ENCODE measurements around the gene SULT1A3.
"Not testable (repeated sequence)": the region's sequence is repeated elsewhere in the genome, so short reads cannot be mapped to it uniquely, and the experiment has no call there.

The SULT1A3 gene

DNA sequence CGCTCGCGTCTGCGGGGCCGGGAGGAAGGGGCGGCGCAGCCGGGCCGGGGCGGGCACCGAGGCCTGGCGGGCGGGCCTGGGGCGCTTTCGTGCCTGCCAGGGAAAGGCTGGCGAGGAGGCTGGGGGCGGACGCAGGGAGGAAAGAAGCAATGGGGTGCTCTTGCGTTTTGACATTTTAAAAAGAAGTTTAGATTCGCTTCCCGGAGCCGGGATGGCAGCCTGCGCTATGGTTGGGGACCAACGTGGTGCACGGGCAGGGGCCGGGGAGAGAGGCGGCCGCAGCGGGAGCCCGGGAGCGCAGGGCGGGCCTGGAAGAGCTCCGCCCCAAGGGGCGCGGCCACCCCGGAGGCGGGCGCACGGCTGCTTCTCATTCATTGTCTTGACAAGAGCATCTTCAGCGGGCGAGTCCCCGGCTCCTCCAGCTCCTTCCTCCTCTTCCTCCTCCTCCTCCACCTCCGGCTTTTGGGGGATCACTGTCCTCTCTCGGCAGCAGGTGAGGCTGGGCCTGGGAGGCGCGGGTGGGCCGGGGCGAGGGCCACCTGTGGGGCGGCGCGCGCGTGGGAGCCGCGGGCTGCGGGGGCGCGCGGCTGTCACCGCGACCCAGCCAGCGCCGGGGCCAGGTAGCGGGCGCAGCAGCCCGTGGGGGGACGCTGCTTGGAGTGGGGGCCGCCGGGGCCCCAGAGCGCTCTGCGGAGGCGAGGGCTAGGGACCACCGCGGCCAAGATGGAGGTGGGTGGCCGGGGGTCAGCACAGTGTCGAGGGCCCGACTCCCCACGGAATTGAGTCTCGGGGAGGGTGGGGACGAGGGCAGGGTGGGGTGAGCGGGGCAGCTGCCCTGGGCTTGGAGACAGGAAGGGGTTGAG is 15.6 kb upstream of the SULT1A3 start, which contains the start of gene CORO1A:
TSS of gene CORO1A (plus strand) at position 370 of the 863 bp plus-strand sequence. CDS start 1,608 bp downstream, outside the sequence.
- intact Hi-C loops (cut with micrococcal nuclease): no loop called here
- peaks cover 48% of the 10 kb centered on the region for H3K36me3 Mint-ChIP-seq (ENCODE audit: low read depth)

DNA sequence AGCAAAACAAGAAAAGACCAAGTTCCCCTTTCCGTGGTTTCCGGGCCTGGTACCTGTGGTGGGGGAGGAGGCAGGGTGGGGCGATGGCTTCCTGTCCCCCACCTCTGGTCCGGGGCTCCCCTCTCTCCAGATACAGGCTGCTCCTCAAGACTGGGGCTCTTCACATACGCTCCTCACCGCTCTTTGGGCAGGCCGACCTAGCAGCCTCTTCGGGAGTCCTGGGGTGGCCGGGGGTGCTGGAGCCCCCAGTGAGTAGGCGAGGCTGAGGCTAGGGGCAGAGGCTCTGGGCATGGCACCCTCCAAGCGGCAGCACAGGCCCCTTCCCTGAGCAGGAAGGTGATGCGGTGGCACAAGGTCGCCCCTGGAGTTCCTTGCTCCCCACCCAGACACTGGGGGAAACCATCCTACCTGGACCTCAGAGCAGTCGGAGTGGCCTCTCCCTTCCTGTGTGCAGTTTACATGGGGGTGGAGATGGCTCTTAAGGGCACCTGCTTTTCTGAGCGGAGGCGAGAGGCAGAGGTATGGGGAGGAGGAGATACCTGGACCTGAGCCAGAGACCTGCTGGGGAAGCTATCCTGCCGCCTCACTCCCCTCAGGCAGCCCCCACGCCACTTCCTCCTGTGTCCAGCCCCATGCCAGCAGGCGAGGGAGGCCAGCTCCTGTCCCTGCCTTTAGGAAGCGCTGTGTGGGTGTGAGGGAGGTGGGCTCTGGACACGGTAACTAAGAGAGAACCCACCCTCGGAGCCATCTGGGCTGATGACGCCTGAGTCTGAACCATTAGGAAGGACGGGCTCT is 14.8 kb upstream of the SULT1A3 start:
- intact Hi-C loops (cut with micrococcal nuclease): no loop called here
- Mint-ChIP-seq H3K27ac (peak overlapping the region; percentile 97), H3K36me3 (ENCODE audit: low read depth) (peaks cover 48% of the 10 kb centered on the region), H3K4me3 (peak overlapping the region; percentile 93), H3K9me3 (no peaks in the 10 kb centered on the region), H3K27me3 (peaks cover 3% of the 10 kb centered on the region), H3K4me1 (ENCODE audit: low read depth) (peaks cover 44% of the 10 kb centered on the region)

More for the DNA sequence above, 15.6 kb upstream of the SULT1A3 start, which contains the start of gene CORO1A:
- peaks cover 3% of the 10 kb centered on the region for H3K27me3 Mint-ChIP-seq
- no peaks in the 10 kb centered on the region for H3K9me3 Mint-ChIP-seq
- peak within 1 kb of the TSS; percentile 93 for H3K4me3 Mint-ChIP-seq
- H3K4me1 Mint-ChIP-seq (ENCODE audit: low read depth): peaks cover 44% of the 10 kb centered on the region
- H3K27ac Mint-ChIP-seq: peak within 1 kb of the TSS; percentile 97

DNA sequence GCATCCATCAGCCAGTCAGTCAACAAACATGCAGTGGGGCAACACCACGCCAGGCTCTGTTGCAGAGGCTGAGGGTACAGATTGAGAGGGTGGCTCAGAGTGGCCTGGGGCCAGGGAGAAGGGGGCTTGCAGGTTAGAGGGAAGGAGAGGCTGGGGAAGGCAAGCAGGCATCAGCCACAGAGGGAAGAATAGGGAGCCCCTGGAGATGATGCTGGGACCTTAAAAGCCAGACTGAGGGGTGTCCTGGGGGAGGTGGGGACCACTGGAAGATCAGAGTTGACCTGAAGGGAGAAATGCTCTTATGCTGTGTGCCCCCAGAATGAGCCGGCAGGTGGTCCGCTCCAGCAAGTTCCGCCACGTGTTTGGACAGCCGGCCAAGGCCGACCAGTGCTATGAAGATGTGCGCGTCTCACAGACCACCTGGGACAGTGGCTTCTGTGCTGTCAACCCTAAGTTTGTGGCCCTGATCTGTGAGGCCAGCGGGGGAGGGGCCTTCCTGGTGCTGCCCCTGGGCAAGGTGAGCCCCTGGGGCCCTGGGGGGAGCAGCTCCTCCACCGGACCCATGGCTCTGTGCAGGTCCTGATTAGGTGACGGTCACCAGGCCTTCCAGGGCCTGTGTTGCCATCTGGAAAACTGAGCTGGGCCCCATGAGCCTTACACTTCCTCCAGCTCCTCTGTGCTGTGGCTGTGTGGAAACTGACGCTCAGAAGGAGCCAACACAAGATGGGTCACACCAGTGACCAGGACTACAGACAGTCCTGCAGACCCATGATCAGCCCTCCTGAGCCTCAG is 14.0 kb upstream of the SULT1A3 start:
- intact Hi-C loops (cut with micrococcal nuclease): no loop called here
- Mint-ChIP-seq H3K9me3 (no peaks in the 10 kb centered on the region), H3K27me3 (peaks cover 3% of the 10 kb centered on the region), H3K36me3 (ENCODE audit: low read depth) (peaks cover 48% of the 10 kb centered on the region), H3K27ac (peak overlapping the region; percentile 97), H3K4me1 (ENCODE audit: low read depth) (peaks cover 44% of the 10 kb centered on the region), H3K4me3 (peak overlapping the region; percentile 93)

DNA sequence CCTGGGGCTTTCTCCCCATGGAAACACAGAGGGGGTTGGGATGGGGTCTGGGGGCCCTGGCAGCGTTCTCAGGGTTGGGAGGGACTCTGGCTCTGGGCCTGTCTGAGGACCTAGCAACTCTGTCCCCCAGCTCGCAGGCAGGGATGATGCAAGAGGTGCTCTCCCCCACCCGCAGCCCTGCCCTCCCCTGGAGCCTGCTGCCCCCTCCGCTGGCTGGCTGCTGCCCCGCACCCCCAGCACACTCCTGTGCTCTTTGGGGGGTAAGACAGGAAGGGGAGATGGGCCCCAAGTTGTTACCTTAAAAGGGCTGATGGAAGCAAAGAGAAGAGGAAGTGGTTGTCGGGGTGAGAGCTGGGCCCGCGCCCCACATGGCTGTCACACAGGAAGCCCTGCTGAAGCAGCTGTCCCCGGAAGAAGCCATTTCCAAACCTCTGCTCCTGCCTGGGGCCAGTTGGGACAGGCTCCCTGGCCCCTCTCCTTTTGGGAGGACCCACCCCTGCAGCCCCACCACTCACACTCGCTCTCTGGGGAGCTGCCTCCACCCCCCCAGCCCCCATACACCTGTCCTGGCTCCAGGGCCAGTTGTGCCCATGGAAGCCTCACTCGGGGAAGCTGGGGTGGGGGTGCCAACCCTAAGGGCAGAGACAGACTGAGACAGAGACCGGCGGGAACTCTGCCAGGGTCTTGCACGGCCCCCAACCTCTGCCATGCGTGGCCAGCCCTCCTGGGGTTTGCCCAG is 13.2 kb upstream of the SULT1A3 start:
- Mint-ChIP-seq H3K27ac (peak overlapping the region; percentile 97), H3K36me3 (ENCODE audit: low read depth) (peaks cover 48% of the 10 kb centered on the region), H3K4me1 (ENCODE audit: low read depth) (peaks cover 44% of the 10 kb centered on the region), H3K4me3 (peak overlapping the region; percentile 93), H3K27me3 (peaks cover 3% of the 10 kb centered on the region), H3K9me3 (no peaks in the 10 kb centered on the region)
- intact Hi-C loops (cut with micrococcal nuclease): no loop called here

DNA sequence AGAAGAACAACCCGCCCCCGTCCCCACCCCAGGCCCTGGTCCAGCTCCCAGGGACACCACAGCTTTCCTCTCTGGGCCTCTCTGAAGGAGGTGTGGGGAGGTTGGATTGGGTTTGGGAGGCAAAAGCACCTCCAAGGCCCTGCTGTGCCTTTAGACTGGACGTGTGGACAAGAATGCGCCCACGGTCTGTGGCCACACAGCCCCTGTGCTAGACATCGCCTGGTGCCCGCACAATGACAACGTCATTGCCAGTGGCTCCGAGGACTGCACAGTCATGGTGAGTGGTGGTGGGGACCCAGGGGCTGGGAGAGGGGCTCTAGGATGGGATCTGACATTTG is 12.6 kb upstream of the SULT1A3 start:
- Mint-ChIP-seq H3K4me3 (peak overlapping the region; percentile 93), H3K27me3 (peaks cover 3% of the 10 kb centered on the region), H3K9me3 (no peaks in the 10 kb centered on the region), H3K4me1 (ENCODE audit: low read depth) (peaks cover 44% of the 10 kb centered on the region), H3K27ac (peak overlapping the region; percentile 97), H3K36me3 (ENCODE audit: low read depth) (peaks cover 48% of the 10 kb centered on the region)
- intact Hi-C loops (cut with micrococcal nuclease): no loop called here

DNA sequence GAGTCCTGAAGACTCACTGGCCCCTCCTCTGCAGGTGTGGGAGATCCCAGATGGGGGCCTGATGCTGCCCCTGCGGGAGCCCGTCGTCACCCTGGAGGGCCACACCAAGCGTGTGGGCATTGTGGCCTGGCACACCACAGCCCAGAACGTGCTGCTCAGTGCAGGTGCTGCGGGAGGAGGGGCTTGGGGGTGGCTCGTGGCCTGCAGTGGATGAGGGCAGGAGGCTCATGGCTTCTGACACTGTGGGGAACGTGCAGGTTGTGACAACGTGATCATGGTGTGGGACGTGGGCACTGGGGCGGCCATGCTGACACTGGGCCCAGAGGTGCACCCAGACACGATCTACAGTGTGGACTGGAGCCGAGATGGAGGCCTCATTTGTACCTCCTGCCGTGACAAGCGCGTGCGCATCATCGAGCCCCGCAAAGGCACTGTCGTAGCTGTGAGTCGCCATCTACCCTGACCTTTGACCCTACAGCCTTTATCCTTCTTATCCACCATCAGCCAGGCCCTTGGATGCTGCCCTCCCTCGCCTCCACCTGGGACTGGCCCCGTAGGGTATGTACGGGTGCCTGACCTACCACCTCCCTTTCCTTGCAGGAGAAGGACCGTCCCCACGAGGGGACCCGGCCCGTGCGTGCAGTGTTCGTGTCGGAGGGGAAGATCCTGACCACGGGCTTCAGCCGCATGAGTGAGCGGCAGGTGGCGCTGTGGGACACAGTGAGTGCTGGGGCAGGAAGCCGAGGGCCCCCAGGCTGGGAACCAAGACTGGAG is 12.1 kb upstream of the SULT1A3 start:
- intact Hi-C loops (cut with micrococcal nuclease): no loop called here
- peaks cover 48% of the 10 kb centered on the region for H3K36me3 Mint-ChIP-seq (ENCODE audit: low read depth)
- H3K27me3 Mint-ChIP-seq: peaks cover 2% of the 10 kb centered on the region
- peaks cover 44% of the 10 kb centered on the region for H3K4me1 Mint-ChIP-seq (ENCODE audit: low read depth)
- no peaks in the 10 kb centered on the region for H3K9me3 Mint-ChIP-seq
- H3K27ac Mint-ChIP-seq: peak overlapping the region; percentile 97
- peak overlapping the region; percentile 61 for H3K4me3 Mint-ChIP-seq

DNA sequence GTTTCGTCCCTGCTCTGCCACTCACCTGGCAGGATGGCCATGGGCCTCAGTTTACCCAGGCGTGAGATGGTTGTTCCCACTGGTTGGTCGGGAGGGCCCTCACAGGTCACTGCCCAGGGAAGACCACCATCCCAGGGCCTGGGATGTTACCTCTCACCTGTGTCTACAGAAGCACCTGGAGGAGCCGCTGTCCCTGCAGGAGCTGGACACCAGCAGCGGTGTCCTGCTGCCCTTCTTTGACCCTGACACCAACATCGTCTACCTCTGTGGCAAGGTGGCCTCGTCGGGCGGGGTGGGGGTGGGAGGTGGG is 11.5 kb upstream of the SULT1A3 start:
- Mint-ChIP-seq H3K36me3 (ENCODE audit: low read depth) (peaks cover 48% of the 10 kb centered on the region), H3K27ac (peak overlapping the region; percentile 97), H3K27me3 (no peaks in the 10 kb centered on the region), H3K4me3 (no peak overlapping the region), H3K9me3 (no peaks in the 10 kb centered on the region), H3K4me1 (ENCODE audit: low read depth) (peaks cover 42% of the 10 kb centered on the region)
- intact Hi-C loops (cut with micrococcal nuclease): no loop called here

DNA sequence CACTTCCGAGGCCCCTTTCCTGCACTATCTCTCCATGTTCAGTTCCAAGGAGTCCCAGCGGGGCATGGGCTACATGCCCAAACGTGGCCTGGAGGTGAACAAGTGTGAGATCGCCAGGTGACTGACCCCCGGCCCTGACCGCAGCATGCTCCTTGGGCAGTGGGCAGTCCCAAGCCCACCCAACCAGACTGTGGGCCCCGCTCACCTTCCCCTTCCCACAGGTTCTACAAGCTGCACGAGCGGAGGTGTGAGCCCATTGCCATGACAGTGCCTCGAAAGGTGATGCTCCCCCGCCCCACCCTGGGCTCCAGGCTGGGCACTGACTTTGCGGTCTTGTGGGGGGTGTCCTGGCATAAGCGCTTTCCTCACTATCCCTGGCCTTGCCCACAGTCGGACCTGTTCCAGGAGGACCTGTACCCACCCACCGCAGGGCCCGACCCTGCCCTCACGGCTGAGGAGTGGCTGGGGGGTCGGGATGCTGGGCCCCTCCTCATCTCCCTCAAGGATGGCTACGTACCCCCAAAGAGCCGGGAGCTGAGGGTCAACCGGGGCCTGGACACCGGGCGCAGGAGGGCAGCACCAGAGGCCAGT is 11.0 kb upstream of the SULT1A3 start:
- no peak overlapping the region for H3K27ac Mint-ChIP-seq
- no peak overlapping the region for H3K4me3 Mint-ChIP-seq

DNA sequence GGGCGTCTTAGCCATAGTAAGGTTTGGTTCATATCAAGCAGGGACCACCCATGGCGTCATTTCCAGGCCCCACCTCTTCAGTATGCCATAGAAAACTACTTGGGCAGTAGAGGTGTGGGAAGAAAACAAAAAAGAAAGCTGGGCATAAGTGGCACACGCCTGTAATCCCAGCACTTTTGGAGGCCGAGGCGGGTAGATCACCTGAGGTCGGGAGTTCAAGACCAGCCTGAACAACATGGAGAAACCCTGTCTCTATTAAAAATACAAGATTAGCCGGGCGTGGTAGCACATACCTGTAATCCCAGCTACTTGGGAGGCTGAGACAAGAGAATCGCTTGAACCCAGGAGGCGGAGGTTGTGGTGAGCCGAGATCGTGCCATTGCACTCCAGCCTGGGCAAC is 7.9 kb upstream of the SULT1A3 start:
- H3K27ac Mint-ChIP-seq; intact Hi-C loops (cut with micrococcal nuclease); H3K27me3 Mint-ChIP-seq; H3K4me3 Mint-ChIP-seq; H3K9me3 Mint-ChIP-seq: not testable (repeated sequence)
- Mint-ChIP-seq H3K36me3 (ENCODE audit: low read depth) (peaks cover 24% of the 10 kb centered on the region), H3K4me1 (ENCODE audit: low read depth) (peaks cover 15% of the 10 kb centered on the region)

More for the DNA sequence above, 11.0 kb upstream of the SULT1A3 start:
- intact Hi-C loops (cut with micrococcal nuclease): no loop called here
- Mint-ChIP-seq H3K27me3 (no peaks in the 10 kb centered on the region), H3K9me3 (no peaks in the 10 kb centered on the region), H3K4me1 (ENCODE audit: low read depth) (peaks cover 37% of the 10 kb centered on the region), H3K36me3 (ENCODE audit: low read depth) (peaks cover 48% of the 10 kb centered on the region)

DNA sequence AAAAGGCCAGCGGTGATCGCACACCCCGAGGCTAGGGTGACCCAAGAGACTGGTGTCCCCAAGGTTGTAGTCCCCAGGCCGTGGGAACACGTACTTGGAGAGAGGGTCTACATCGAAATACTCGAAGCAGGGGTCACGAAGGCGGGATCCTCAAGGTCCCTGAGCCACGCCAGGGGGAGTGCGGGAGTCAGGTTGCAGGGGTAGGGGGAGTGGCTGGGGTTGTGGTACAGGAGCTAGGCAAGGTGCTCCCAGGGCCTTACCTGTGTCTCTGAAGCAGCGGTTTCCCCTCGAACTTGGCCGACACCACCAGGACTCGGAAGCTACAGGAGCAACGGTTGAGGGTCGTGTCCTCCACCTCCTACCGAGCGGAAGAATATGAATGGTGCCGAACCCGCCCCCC is 6.0 kb upstream of the SULT1A3 start:
- H3K4me1 Mint-ChIP-seq (ENCODE audit: low read depth); H3K4me3 Mint-ChIP-seq; H3K9me3 Mint-ChIP-seq; H3K36me3 Mint-ChIP-seq (ENCODE audit: low read depth); H3K27ac Mint-ChIP-seq; H3K27me3 Mint-ChIP-seq; intact Hi-C loops (cut with micrococcal nuclease): not testable (repeated sequence)

DNA sequence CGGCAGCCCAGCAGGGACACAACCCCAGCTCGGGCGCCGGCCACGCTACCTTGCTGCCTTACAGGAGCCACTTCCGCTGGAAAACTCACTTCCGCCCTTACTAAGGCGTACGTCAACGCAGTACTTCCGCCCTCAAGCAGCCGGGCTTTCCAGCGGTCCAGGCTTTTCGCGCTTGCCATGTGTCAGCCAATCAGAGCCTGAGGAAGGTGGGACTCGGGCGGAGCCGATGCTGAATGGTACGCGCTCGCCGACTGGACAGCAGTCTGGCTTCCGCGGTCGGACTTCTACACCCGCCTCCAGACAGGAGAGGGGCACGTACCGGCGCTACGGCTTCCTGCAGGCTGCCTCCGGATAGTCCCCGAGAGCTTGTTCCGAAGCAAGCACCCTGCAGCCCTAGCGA is 5.4 kb upstream of the SULT1A3 start, which contains the start of the genes BOLA2B and SLX1A:
TSS of gene BOLA2B (minus strand) at position 52 of the 400 bp plus-strand sequence. CDS start 71 bp downstream, outside the sequence.
TSS of gene SLX1A (plus strand) at position 261 of the 400 bp plus-strand sequence. CDS start 210 bp downstream, outside the sequence.
- H3K27ac Mint-ChIP-seq; H3K9me3 Mint-ChIP-seq; H3K27me3 Mint-ChIP-seq; intact Hi-C loops (cut with micrococcal nuclease); H3K36me3 Mint-ChIP-seq (ENCODE audit: low read depth); H3K4me3 Mint-ChIP-seq; H3K4me1 Mint-ChIP-seq (ENCODE audit: low read depth): not testable (repeated sequence)

DNA sequence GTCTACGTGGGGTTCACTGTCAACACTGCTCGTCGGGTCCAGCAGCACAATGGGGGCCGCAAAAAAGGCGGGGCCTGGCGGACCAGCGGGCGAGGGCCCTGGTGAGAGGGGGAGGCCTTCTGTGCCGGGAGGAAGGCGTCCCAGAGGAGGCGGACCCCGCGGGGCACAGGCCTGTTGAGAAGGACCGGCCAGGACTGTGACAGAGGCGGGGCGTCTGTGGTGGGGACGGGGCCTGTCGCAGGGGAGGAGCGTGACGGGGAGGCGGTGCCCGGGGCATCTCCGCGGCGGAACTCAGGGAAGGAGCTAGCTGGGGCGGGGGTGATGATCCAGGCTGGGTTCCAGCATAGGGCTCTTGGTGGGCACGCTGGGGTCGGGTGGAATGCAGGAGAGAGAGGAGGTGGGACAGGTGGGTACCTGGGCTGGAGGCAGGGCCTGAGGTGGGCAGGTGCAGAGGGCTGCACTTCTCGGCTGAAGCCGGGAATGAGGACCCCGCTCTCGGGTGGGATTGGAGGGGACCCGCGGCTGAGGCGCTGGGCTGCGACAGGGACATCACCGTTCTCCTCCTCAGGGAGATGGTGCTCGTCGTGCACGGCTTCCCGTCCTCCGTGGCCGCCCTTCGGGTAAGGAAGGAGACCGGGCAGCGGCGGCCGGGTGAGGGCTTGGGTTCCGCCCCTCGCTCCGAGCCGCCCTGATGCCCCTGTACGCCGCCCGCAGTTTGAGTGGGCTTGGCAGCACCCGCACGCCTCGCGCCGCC is 4.7 kb upstream of the SULT1A3 start:
- H3K36me3 Mint-ChIP-seq (ENCODE audit: low read depth); H3K4me1 Mint-ChIP-seq (ENCODE audit: low read depth); H3K9me3 Mint-ChIP-seq; H3K27me3 Mint-ChIP-seq; H3K27ac Mint-ChIP-seq; intact Hi-C loops (cut with micrococcal nuclease); H3K4me3 Mint-ChIP-seq: not testable (repeated sequence)

Data from dendritic cell treated with granulocyte-macrophage colony-stimulating factor and Interleukin-4, amounts not matched to agents 40 ng/mL and 50 ng/mL, for 4 days (primary cell).